HFFc6 (cell line): ENCODE data around the gene MTMR2. TPM values are rescaled to one million over a fixed set of nuclear protein-coding genes. Genes with fewer than 3 reads are reported as not detected.

Source experiments
- DNase-seq: peaks from one replicate; pipeline ENCODE4 v3.0.0-alpha.2; 2018
- H3K27ac Mint-ChIP-seq: 2 replicates; pipeline ENCODE4 v1.8.0; 2020; ENCODE audit warnings: mild to moderate bottlenecking, mixed read lengths
- H3K27me3 Mint-ChIP-seq: 2 replicates; pipeline ENCODE4 v1.8.0; 2021; ENCODE audit warnings: mild to moderate bottlenecking, moderate library complexity, mixed read lengths; ENCODE audit not compliant: insufficient read depth
- H3K36me3 Mint-ChIP-seq: 2 replicates; pipeline ENCODE4 v1.8.0; 2021; ENCODE audit warnings: low read depth, mixed read lengths
- H3K4me1 Mint-ChIP-seq: 2 replicates; pipeline ENCODE4 v1.8.0; 2020; ENCODE audit warnings: low read depth, mixed read lengths
- H3K4me3 Mint-ChIP-seq: 2 replicates; pipeline ENCODE4 v1.8.0; 2020; ENCODE audit warnings: mild to moderate bottlenecking, moderate library complexity, mixed read lengths
- H3K9me3 Mint-ChIP-seq: 2 replicates; pipeline ENCODE4 v1.8.0; 2020; ENCODE audit warnings: mild to moderate bottlenecking, mixed read lengths
- CTCF ChIP-seq: fragments of 200-600 bp; sonication (generic); IDR thresholded peaks from 2 replicates; pipeline ENCODE4 v1.5.0; 2021; ENCODE audit warnings: antibody characterized with exemption, mild to moderate bottlenecking
- total RNA-seq, 6 experiments: library from RNA; stranded (reverse); fragmentation: NEBNext Ultra II Directional; extraction: Animal tissue kit (Norgen Biotek cat#: 25700); gene quantifications; 2 replicates in 1 of 6; 3 replicates in 5 of 6; pipeline ENCODE4 v1.2.3, GENCODE V29; 2021

Gene MTMR2
- total RNA-seq, 6 experiments from 2014 or later: 40.0 to 52.1 (median 48.4) TPM

DNA sequence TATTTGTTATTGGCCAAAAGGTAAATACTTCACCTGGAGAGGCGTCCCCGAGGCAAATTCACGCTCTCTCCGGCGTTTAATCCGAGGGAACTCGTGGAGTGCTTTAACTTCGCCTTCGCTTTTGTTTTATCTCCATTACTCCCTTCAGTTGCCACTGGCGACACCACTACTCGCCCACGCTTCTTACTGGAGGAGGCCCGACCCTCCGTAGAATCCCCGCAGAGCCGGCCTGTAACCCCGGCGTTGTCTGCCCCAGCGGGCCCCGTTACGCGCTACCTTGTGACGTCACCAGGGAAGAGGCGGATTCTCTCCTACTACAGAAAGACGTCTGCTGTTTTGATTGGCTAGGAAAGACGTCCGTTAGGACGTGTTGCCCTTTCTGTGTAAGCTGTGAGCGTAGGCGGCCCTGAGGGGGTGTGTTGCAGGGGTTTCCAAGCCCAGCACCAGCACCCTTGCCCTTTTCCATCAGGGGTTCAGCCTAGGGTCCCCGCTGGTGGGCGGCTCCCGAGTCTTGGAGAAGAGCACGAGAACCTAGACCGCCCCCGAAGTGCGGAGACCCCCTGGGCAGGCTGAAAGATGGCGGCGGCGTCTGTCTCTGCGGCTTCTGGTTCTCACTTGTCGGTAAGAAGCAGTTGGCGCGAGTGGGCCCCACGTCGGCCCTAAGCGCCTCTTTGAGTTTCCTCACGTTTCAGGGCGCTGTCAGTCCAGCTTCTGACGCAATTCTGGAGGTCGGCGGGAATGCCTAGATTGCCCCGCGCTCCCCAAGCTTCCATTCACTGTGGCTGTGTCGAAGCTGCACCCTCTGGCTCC, 133.6 kb downstream of the MTMR2 start, which contains the start of gene CEP57:
Gene CEP57, plus strand, starts transcription at position 376 of the 810 bp plus-strand sequence. Its CDS starts 201 bp downstream, at position 577.
- DNase-seq: peak; percentile 97
- Mint-ChIP-seq H3K4me1 (peaks cover 44% of the 10 kb centered on the region), H3K4me3 (peak within 1 kb of the TSS; percentile 100), H3K36me3 (peaks cover 23% of the 10 kb centered on the region; the same call in 1 of the 2 replicates), H3K27me3 (peaks cover 2% of the 10 kb centered on the region), H3K9me3 (no peaks in the 10 kb centered on the region), H3K27ac (peak within 1 kb of the TSS; percentile 100)
- no peak for TF ChIP-seq CTCF

- Mint-ChIP-seq H3K27ac (peak within 1 kb of the TSS; percentile 100), H3K4me1 (peaks cover 44% of the 10 kb centered on the region), H3K4me3 (peak within 1 kb of the TSS; percentile 100), H3K36me3 (peaks cover 25% of the 10 kb centered on the region; the same call in 1 of the 2 replicates), H3K27me3 (peaks cover 2% of the 10 kb centered on the region), H3K9me3 (no peaks in the 10 kb centered on the region)
- peak; percentile 99 for DNase-seq
- TF ChIP-seq CTCF: no peak
Observed at GRCh38 chr11:95789506-95790122, 134.3 kb downstream of the MTMR2 start, which contains the start of gene FAM76B. TSS of gene FAM76B (minus strand) at chr11:95789782. CDS start at chr11:95789478, 304 bp downstream.

GRCh38 chr11:95788921-95789505, 134.9 kb downstream of the MTMR2 start:
- peak overlapping the region; percentile 100 for H3K27ac Mint-ChIP-seq
- H3K9me3 Mint-ChIP-seq: no peaks in the 10 kb centered on the region
- H3K36me3 Mint-ChIP-seq: peaks cover 27% of the 10 kb centered on the region; the same call in 1 of the 2 replicates
- H3K4me3 Mint-ChIP-seq: peak overlapping the region; percentile 100
- peak; percentile 52 for DNase-seq
- H3K27me3 Mint-ChIP-seq: peaks cover 2% of the 10 kb centered on the region
- H3K4me1 Mint-ChIP-seq: peaks cover 39% of the 10 kb centered on the region
- TF ChIP-seq CTCF: peak; percentile 68

Other genes with a start within 250 kb of the MTMR2 start
- gene FAM76B, start 134.3 kb downstream of the MTMR2 start, total RNA-seq: 10 to 100 TPM in 2 of 6 experiments, 1 to 10 TPM in 4; 7.2 to 11.9 (median 9.2) TPM
- gene CEP57, start 133.6 kb downstream of the MTMR2 start, total RNA-seq: 10 to 100 TPM; 24.9 to 29.5 (median 26.6) TPM